ENCODE measurements around the gene IGF1R.

DNA sequence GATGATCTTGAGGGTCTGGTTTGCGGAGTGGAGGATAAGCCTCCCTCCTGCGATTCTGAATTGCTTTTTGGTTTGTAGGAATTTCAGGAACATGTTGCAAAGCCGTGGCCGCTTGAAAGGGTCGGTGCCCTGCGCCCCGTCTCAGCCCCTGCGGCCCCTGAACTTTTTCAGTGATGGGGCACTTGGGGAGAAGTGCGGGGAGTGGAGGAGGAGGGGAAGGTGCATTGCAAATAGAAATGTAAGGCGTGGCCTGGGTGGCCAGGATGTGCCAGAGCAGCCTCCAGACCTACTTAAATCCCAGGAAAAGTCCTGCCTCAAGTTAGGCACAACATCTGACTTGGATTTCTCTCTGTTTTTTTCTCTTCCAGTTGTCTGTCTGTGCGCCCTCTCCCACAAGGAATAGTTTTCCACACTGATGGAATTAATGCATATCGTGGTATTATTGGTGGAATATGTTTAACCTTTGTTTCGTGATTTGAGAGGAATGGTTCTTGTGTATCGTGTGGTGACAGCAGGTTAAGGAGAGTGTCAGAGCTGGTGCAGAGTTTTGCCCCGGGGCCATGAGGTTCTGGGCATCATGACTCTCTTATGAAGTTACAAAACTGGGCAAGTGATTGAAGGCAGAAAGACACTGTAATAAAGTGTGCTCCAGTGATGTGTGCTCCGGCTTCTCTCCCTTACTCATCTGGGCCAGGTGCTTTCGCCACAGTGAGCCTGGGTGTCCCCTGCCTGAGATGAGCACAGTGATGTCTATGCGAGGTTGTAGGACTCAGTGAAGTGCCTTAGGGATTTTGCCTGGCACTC, 205.5 kb downstream of the IGF1R start:
- TF ChIP-seq CTCF (conservative IDR thresholded peaks at IDR 0.05; ENCODE audit: low read depth, low read length): no peak
- TF ChIP-seq EZH2 (IDR thresholded peaks at IDR 0.05; ENCODE audit: low read length, unreplicated experiment): no peak
- no peak for TF ChIP-seq EZH2phosphoT487 (IDR thresholded peaks at IDR 0.05; ENCODE audit: borderline replicate concordance, low read length)
